ACC112 (cell line): ENCODE data around the gene HSH2D.

Source experiments
- H2AFZ ChIP-seq: fragments of 200-600 bp; sonication (generic); one replicate; pipeline ENCODE4 v1.6.0; 2017; ENCODE audit warnings: antibody characterized with exemption, low read length; ENCODE audit not compliant: unreplicated experiment
- H3K27ac ChIP-seq: fragments of 200-600 bp; sonication (generic); 2 replicates; pipeline ENCODE4 v1.5.1; 2014; ENCODE audit warnings: low read depth, mild to moderate bottlenecking, antibody characterized with exemption, low read length, moderate library complexity
- H3K27me3 ChIP-seq: fragments of 200-600 bp; sonication (generic); 2 replicates; pipeline ENCODE4 v1.6.1; 2014; ENCODE audit warnings: mild to moderate bottlenecking, antibody characterized with exemption, low read length, moderate library complexity, mixed read lengths; ENCODE audit not compliant: insufficient read depth
- H3K36me3 ChIP-seq: fragments of 200-600 bp; sonication (generic); 2 replicates; pipeline ENCODE4 v1.6.1; 2016; ENCODE audit warnings: mild to moderate bottlenecking, antibody characterized with exemption, low read length, moderate library complexity, mixed read lengths; ENCODE audit not compliant: insufficient read depth
- H3K4me1 ChIP-seq: fragments of 200-600 bp; sonication (generic); one replicate; pipeline ENCODE4 v1.6.1; 2016; ENCODE audit warnings: low read length, mixed read lengths; ENCODE audit not compliant: insufficient read depth, unreplicated experiment, control insufficient read depth
- H3K4me3 ChIP-seq: fragments of 200-600 bp; sonication (generic); 2 replicates; pipeline ENCODE4 v1.5.1; 2014; ENCODE audit warnings: mild to moderate bottlenecking, low read depth, low read length
- H3K79me2 ChIP-seq: fragments of 200-600 bp; sonication (generic); one replicate; pipeline ENCODE4 v1.6.0; 2016; ENCODE audit warnings: low read length; ENCODE audit not compliant: control insufficient read depth, unreplicated experiment, insufficient read depth

The HSH2D gene

GRCh38 chr19:16121967-16122366, 21.5 kb upstream of the HSH2D start:
- Histone ChIP-seq H3K36me3 (no peaks in the 10 kb centered on the region), H3K27me3 (no peaks in the 10 kb centered on the region), H2AFZ (no peak overlapping the region), H3K79me2 (no peaks in the 10 kb centered on the region), H3K4me3 (no peak overlapping the region), H3K4me1 (no peaks in the 10 kb centered on the region), H3K27ac (no peak overlapping the region)

DNA sequence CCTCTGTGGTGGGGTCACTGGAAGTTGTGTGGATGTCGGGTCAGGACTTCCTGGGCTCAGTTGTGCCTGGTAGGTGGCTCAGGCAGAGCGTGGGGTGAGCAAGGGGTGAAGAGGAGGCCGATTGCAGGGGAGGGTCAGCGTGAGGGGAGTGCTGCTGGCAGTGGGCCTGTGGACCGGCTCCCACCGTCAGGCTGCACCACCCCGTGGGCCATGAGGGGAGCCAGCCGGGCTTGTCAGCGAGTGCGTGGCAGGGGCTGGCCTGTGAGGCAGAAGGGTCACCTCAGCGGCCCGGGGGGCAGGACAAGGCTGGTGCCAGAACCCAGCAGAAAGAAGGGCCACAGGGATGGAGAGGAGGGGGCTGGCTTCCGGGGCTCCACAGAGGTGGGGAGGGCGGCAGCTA, 18.5 kb upstream of the HSH2D start:
- H3K4me1 ChIP-seq: no peaks in the 10 kb centered on the region
- peaks cover 3% of the 10 kb centered on the region; the same call in 1 of the 2 replicates for H3K36me3 ChIP-seq
- no peak overlapping the region for H2AFZ ChIP-seq
- no peaks in the 10 kb centered on the region for H3K27me3 ChIP-seq
- H3K79me2 ChIP-seq: no peaks in the 10 kb centered on the region
- no peak overlapping the region for H3K27ac ChIP-seq
- no peak overlapping the region for H3K4me3 ChIP-seq

DNA sequence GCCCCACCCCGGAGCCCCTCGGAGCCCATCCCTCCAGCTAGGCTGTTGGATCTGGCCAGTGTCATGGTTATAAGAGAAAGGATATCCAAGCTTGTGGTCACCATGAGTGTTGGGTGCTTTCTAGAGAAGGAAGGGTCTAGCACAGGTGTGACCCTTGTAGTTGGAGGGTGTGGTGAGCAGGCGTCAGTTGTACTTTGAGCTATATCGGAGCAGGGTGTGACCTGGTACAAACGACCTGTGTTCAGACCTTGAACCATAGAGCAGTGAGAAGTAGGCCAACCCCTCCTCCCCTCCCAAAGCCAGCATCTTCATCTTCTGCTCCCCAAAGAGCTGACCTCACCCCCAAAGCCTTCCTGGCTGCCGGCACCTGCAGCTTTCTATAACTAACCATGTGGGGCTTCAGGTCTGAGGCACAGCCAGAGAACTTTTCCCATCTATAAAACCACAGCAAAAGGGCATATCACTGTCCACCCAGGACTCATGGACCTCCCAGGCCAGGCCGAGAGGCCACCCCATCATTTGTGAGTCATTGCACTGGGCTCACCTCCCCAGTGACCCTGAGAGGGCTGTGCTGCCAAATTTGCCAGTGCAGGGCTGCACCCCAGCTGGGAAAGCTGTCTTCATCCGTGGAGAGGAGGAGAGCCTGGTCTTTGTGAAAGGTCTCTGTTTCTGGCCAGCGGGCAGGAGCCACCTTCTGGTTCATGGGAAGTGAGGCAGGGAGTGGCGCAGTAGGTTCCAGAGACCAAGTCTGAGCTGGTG, 17.6 kb upstream of the HSH2D start:
- no peak overlapping the region for H3K4me3 ChIP-seq
- no peak overlapping the region for H3K27ac ChIP-seq
- H3K4me1 ChIP-seq: no peaks in the 10 kb centered on the region
- H3K27me3 ChIP-seq: no peaks in the 10 kb centered on the region
- H3K79me2 ChIP-seq: no peaks in the 10 kb centered on the region
- H3K36me3 ChIP-seq: peaks cover 7% of the 10 kb centered on the region; the same call in 1 of the 2 replicates
- H2AFZ ChIP-seq: no peak overlapping the region

DNA sequence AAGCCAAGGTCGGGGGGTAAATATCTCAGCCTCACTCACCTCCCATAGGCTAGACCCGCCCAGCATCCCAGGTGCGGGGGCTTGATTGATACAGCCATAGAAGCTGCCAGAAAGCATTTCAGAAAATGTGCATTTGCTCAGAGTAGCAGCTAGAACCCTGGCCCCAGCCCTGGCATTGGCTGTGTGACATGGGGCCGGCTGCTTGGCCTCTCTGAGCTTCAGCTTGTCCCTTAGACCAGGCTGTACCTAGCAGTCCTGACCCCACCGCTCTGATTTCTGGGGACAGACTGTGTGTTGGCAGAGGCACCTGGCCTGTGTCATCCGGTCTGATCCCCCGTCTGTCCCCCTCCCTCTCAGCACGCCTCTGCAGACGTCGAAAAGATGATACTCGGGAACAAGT, 16.4 kb upstream of the HSH2D start:
- Histone ChIP-seq H3K27me3 (no peaks in the 10 kb centered on the region), H3K4me3 (no peak overlapping the region), H2AFZ (no peak overlapping the region), H3K36me3 (peaks cover 8% of the 10 kb centered on the region; the same call in 1 of the 2 replicates), H3K4me1 (no peaks in the 10 kb centered on the region), H3K27ac (no peak overlapping the region), H3K79me2 (no peaks in the 10 kb centered on the region)

GRCh38 chr19:16127776-16128371, 15.6 kb upstream of the HSH2D start:
- Histone ChIP-seq H3K4me1 (no peaks in the 10 kb centered on the region), H2AFZ (no peak overlapping the region), H3K79me2 (no peaks in the 10 kb centered on the region), H3K36me3 (peaks cover 13% of the 10 kb centered on the region; the same call in 1 of the 2 replicates), H3K4me3 (no peak overlapping the region), H3K27me3 (no peaks in the 10 kb centered on the region), H3K27ac (no peak overlapping the region)

DNA sequence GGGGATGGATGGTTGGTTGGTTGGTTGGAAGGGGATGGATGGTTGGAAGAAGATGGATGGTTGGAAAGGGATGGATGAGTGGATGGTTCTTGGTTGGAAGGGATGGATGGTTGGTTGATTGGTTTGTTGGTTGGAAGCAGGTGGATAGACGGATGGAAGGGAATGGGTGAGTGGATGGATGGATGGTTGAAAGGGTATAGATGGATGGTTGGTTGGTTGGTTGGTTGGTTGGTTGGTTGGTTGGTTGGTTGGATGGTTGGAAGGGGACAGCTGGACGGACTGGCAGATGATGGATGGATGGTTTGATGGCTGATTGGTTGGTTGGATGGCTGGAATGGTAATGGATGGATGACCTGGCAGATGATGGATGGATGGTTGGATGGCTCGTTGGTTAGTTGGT, 11.8 kb upstream of the HSH2D start:
- Histone ChIP-seq H3K4me3 (no peak overlapping the region), H3K36me3 (peaks cover 17% of the 10 kb centered on the region; the same call in 1 of the 2 replicates), H3K27ac (no peak overlapping the region), H2AFZ (no peak overlapping the region), H3K79me2 (no peaks in the 10 kb centered on the region), H3K4me1 (no peaks in the 10 kb centered on the region), H3K27me3 (no peaks in the 10 kb centered on the region)

DNA sequence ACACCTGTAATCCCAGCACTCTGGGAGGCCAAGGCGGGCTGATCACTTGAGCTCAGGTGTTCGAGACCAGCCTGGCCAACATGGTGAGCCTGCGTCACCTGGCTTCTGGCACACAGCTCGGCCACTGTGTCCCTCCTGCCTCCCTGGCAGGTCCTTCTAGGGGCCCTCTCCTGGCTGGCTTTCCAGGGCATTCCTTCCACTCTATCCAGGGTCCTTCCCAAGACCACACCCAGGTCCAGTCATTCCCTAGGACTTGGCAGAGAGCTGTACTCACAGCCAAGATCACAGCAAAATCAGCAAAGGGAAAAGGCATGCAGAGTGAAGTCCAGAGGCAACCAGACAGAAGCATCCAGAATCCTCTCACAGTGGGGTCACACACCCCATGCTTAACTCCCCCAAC, 9.7 kb upstream of the HSH2D start:
- Histone ChIP-seq H3K27me3 (no peaks in the 10 kb centered on the region), H3K4me3 (no peak overlapping the region), H3K4me1 (no peaks in the 10 kb centered on the region), H3K79me2 (no peaks in the 10 kb centered on the region), H2AFZ (no peak overlapping the region), H3K27ac (no peak overlapping the region), H3K36me3 (peaks cover 17% of the 10 kb centered on the region; the same call in 1 of the 2 replicates)

DNA sequence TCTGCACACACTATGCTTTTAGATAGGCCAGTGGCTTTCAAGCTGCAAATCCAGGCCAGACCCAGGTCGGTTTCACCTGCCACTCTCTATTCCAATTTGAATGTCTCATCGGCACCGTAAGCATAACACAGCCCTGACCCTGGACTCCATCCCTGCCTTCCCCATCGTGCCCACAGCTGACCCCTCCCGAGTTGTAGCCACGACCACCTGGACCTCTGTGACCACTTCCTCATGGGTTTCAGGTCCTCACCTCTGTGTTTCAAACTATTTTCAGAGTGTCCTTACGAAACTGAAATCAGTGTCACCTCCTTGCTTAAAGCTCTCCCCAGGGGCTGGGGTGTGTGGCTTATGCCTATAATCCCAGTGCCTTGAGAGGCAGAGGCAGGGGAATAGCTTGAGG, 9.0 kb upstream of the HSH2D start:
- Histone ChIP-seq H3K4me1 (no peaks in the 10 kb centered on the region), H2AFZ (no peak overlapping the region), H3K4me3 (no peak overlapping the region), H3K27me3 (no peaks in the 10 kb centered on the region), H3K27ac (no peak overlapping the region), H3K36me3 (peaks cover 17% of the 10 kb centered on the region; the same call in 1 of the 2 replicates), H3K79me2 (no peaks in the 10 kb centered on the region)

DNA sequence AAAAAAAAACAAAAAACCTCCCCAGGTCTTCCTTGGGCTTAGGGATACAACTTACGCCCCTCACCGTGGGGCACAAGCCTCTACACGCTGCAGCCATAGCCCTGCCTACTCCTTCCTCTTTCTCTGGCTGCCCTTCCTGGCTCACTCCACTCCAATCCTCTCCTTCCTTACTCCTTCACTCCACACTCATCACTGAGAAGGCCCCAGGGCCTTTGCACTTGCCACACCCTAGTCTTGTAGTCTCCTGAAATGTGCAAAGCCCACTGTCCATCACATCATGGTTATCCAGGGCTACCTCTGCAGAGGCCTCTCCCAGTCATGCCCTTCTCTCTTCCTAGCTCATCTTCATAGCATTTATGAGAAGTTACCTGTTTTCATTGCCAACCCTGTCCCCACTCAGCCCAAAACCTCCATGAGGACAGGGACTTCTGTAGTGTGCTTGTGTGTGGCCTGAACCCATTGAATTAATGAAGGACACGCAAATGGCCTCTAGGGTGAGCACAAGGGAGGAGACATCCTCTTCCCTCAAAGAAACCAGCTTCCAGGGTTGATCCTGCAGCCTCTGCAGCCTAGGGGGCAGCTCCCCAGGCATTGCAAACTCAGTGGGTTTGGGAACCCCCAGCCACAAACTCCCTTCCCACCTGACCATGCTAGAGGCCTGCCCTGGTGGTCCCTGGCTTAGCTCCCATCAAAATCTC, 7.9 kb upstream of the HSH2D start:
- no peak overlapping the region for H3K4me3 ChIP-seq
- H3K27ac ChIP-seq: no peak overlapping the region
- H3K79me2 ChIP-seq: no peaks in the 10 kb centered on the region
- H3K27me3 ChIP-seq: no peaks in the 10 kb centered on the region
- peaks cover 10% of the 10 kb centered on the region; the same call in 1 of the 2 replicates for H3K36me3 ChIP-seq
- no peak overlapping the region for H2AFZ ChIP-seq
- no peaks in the 10 kb centered on the region for H3K4me1 ChIP-seq

DNA sequence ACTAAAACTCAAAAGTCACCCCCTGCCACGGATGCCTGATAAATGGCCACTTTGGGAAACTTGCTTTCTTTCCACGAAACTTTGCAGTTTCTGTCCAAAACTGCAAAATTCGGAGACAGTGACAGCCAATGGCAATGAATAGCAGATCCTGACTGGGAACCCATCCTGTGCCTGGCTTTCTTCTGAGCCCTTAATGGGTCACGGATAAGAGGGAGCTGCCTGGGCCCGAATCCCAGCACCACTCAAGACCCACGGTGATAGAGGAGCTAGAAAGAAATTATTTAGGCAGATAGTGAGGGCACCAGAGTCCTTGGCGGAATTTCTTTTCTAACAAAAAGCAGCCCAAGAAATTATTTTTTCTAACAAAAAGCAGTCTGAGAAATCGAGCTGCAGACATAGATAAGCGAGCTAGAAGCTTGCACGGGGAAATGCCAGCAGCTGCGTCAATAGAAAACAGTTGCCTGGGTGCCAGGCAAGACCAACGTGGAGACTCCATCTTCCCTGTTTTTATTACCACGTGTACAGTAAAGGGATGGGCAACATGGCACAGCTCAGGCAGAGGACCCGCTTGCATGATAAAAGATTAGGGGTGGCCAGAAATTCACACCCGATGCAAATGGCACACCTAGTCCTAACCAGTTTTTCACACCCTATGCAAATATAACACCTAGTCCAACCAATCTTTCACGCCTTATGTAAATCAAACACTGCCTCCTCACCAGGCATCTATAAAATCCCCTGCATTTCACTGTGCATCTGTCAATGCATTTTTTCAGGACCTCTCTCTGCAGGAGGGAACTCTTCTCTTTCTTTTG, 7.1 kb upstream of the HSH2D start:
- no peak overlapping the region for H3K4me3 ChIP-seq
- peaks cover 8% of the 10 kb centered on the region; the same call in 1 of the 2 replicates for H3K36me3 ChIP-seq
- H3K27ac ChIP-seq: no peak overlapping the region
- no peak overlapping the region for H2AFZ ChIP-seq
- H3K79me2 ChIP-seq: no peaks in the 10 kb centered on the region
- no peaks in the 10 kb centered on the region for H3K27me3 ChIP-seq
- H3K4me1 ChIP-seq: no peaks in the 10 kb centered on the region
